H1 (cell line): ENCODE results near the gene ABHD2.

Source experiments
- BCL11A ChIP-seq, 2 experiments: IDR thresholded peaks; one replicate each; pipeline ENCODE4 v1.6.1; 2011; ENCODE audit warnings: low read depth in 2 of 2, low read length in 2 of 2, mild to moderate bottlenecking in 2 of 2
- CTCF ChIP-seq, 3 experiments: IDR thresholded peaks; 1 replicate in 2 of 3; 2 replicates in 1 of 3; pipeline versions ENCODE4 v1.5.1 to v1.6.1; 2011; ENCODE audit warnings: low read length in 3 of 3, mild to moderate bottlenecking in 3 of 3, inconsistent platforms in 2 of 3, low read depth in 1 of 3, moderate library complexity in 1 of 3; ENCODE audit not compliant: insufficient read depth in 1 of 3; ENCODE audit errors: control extremely low read depth in 1 of 3
- POLR2A ChIP-seq, 2 experiments: IDR thresholded peaks; 1 replicate in 1 of 2; 2 replicates in 1 of 2; pipeline ENCODE4 v1.6.1; 2011; ENCODE audit warnings: low read depth in 2 of 2, low read length in 2 of 2, mild to moderate bottlenecking in 2 of 2; ENCODE audit errors: control extremely low read depth in 1 of 2

GRCh38 chr15:89201465-89202005, 113.3 kb downstream of the ABHD2 start:
- TF ChIP-seq CTCF (IDR thresholded peaks at IDR 0.05; ENCODE audit: control extremely low read depth in 1 of 3, insufficient read depth in 1 of 3, low read depth in 1 of 3, low read length in 3 of 3) (no peak), BCL11A (IDR thresholded peaks at IDR 0.05; ENCODE audit: low read depth in 2 of 2, low read length in 2 of 2) (no peak), POLR2A (IDR thresholded peaks at IDR 0.05; ENCODE audit: control extremely low read depth in 1 of 2, low read depth in 2 of 2, low read length in 2 of 2) (no peak)
